ENCODE measurements around the gene TMEM158. TPM values are rescaled to one million over a fixed set of nuclear protein-coding genes. Genes with fewer than 3 reads are reported as not detected.

The TMEM158 gene
- total RNA-seq, 1 experiment from 2014 or later = 0.82 TPM

DNA sequence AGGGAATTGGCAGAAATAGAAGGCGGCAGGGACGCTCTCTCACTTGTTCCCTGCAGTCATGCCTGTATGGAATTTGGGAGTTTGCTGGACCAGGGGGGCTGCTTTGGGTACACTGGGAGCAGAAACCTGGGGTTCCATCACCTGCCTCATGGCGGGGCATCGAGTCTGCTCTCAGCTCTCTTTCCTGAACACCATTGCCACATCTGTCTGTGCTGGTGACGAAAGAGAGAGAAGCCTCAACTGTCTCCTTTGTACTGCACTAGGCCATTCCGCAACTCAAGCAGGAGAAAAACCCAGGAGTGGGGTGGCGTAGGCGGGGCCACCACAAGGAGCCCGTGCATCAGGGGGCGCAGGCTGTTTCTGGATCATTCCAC, 14.0 kb downstream of the TMEM158 start:
- Histone ChIP-seq H3K4me3 (ENCODE audit: low read depth, low read length) (no peak overlapping the region), H3K9me3 (no peaks in the 10 kb centered on the region), H3K4me1 (peaks cover 10% of the 10 kb centered on the region), H3K27me3 (replicated peaks; ENCODE audit: control insufficient read depth, insufficient read depth, low read length) (no peaks in the 10 kb centered on the region), H3K36me3 (ENCODE audit: control insufficient read depth, insufficient read depth, low read length) (no peaks in the 10 kb centered on the region)
- DNase-seq = no peak
- no peaks in the 10 kb centered on the region for H3K36me3 Mint-ChIP-seq (ENCODE audit: insufficient read depth, unreplicated experiment)
- intact Hi-C loops (cut with micrococcal nuclease; ENCODE audit: unreplicated experiment) = loop anchor here (5.0 kb wide), 1 partner anchor 155 kb away; no protein-coding TSS in a partner anchor
- no peaks in the 10 kb centered on the region for H3K9me3 Mint-ChIP-seq (ENCODE audit: unreplicated experiment)
- no peak overlapping the region for H3K4me3 Mint-ChIP-seq (ENCODE audit: unreplicated experiment)
- no peaks in the 10 kb centered on the region for H3K27me3 Mint-ChIP-seq (ENCODE audit: insufficient read depth, unreplicated experiment)
- no TSS peak for BruUV-seq (replicated peaks)
- H3K27ac Mint-ChIP-seq (ENCODE audit: unreplicated experiment) = no peak overlapping the region
- CTCF ChIA-PET = no interaction called here
- no peak for TF ChIP-seq CTCF (IDR thresholded peaks at IDR 0.05; ENCODE audit: insufficient read depth in 1 of 2, low read depth in 1 of 2, low read length in 1 of 2, severe bottlenecking in 1 of 2, unreplicated experiment in 1 of 2)
- H3K4me1 Mint-ChIP-seq (ENCODE audit: low read depth, unreplicated experiment) = peaks cover 15% of the 10 kb centered on the region
- POLR2A ChIA-PET = no interaction called here

DNA sequence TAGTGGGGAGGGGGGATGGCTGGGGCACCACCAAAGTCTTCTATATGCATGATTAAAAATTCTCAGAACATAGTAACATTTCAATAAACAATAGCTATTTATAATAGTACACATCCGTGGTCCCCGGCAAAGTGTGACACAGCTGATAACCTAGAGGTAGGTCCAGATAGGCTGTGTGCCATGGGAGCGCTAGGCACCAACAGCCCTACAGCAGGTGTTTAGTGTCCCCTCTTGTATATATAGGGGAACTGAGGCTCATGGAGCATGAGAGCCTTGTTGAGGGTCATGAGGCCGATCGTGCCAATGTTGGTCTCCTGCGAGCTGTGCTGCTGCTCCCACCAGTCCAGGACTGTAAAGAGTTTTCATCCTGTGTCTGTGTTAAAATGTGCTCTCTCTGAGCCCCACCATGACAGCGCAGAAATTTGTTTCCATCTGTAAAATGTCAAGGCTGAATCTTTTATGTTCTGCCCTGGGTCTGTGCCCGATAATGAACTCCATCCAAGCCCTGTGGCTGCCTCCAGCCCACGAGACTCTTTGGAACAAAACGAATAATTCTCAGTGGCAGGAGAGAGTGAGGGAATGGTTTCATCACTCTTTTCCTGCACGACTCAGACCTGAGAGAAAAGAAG, 14.5 kb downstream of the TMEM158 start:
- H3K27ac Mint-ChIP-seq (ENCODE audit: unreplicated experiment) = no peak overlapping the region
- H3K9me3 Mint-ChIP-seq (ENCODE audit: unreplicated experiment) = no peaks in the 10 kb centered on the region
- H3K4me1 Mint-ChIP-seq (ENCODE audit: low read depth, unreplicated experiment) = peaks cover 16% of the 10 kb centered on the region

More for the DNA sequence above, 14.5 kb downstream of the TMEM158 start:
- intact Hi-C loops (cut with micrococcal nuclease; ENCODE audit: unreplicated experiment) = loop anchor here (2.0 to 5.0 kb wide), 2 partner anchors 45 to 154 kb away; no protein-coding TSS in a partner anchor
- H3K36me3 Mint-ChIP-seq (ENCODE audit: insufficient read depth, unreplicated experiment) = no peaks in the 10 kb centered on the region
- H3K27me3 Mint-ChIP-seq (ENCODE audit: insufficient read depth, unreplicated experiment) = no peaks in the 10 kb centered on the region
- TF ChIP-seq CTCF (IDR thresholded peaks at IDR 0.05; ENCODE audit: insufficient read depth in 1 of 2, low read depth in 1 of 2, low read length in 1 of 2, severe bottlenecking in 1 of 2, unreplicated experiment in 1 of 2) = no peak
- no TSS peak for BruUV-seq (replicated peaks)
- no peak for DNase-seq
- Histone ChIP-seq H3K36me3 (ENCODE audit: control insufficient read depth, insufficient read depth, low read length) (no peaks in the 10 kb centered on the region), H3K27me3 (replicated peaks; ENCODE audit: control insufficient read depth, insufficient read depth, low read length) (no peaks in the 10 kb centered on the region), H3K4me1 (peaks cover 10% of the 10 kb centered on the region), H3K9me3 (no peaks in the 10 kb centered on the region), H3K4me3 (ENCODE audit: low read depth, low read length) (no peak overlapping the region)
- ChIA-PET CTCF (interaction anchor here (1.4 to 3.9 kb wide), 5 partner anchors 88 to 176 kb away, joined by 3 to 66 read pairs (median 14); no protein-coding TSS in a partner anchor), POLR2A (no interaction called here)
- H3K4me3 Mint-ChIP-seq (ENCODE audit: unreplicated experiment) = no peak overlapping the region
